Loucy (cell line): ENCODE measurements around the gene DGCR6.
"Not testable (repeated sequence)": the region's sequence is repeated elsewhere in the genome, so short reads cannot be mapped to it uniquely, and the experiment has no call there.

Source experiments
- H2AFZ ChIP-seq: fragments of 200-600 bp; sonication (generic); 2 replicates; pipeline ENCODE4 v1.6.0; 2016; ENCODE audit warnings: antibody characterized with exemption, mild to moderate bottlenecking, low read length, moderate library complexity
- H3F3A ChIP-seq: fragments of 200-600 bp; 2 replicates; pipeline ENCODE4 v1.6.0; 2016; ENCODE audit warnings: antibody characterized with exemption, low read depth, mild to moderate bottlenecking
- H3K27me3 ChIP-seq: fragments of 200-600 bp; sonication (generic); 2 replicates; pipeline ENCODE4 v1.6.1; 2014; ENCODE audit warnings: low read length, mild to moderate bottlenecking; ENCODE audit not compliant: insufficient read depth, poor library complexity, severe bottlenecking
- H3K36me3 ChIP-seq: fragments of 200-600 bp; sonication (generic); 2 replicates; pipeline ENCODE4 v1.6.1; 2016; ENCODE audit warnings: low read length; ENCODE audit not compliant: insufficient read depth
- H3K4me1 ChIP-seq: fragments of 200-600 bp; sonication (generic); 2 replicates; pipeline ENCODE4 v1.5.1; 2014; ENCODE audit warnings: low read length, mild to moderate bottlenecking; ENCODE audit not compliant: insufficient read depth, poor library complexity, severe bottlenecking
- H3K4me2 ChIP-seq: fragments of 200-600 bp; sonication (generic); 2 replicates; pipeline ENCODE4 v1.6.0; 2014; ENCODE audit warnings: antibody characterized with exemption, low read length, low read depth, mild to moderate bottlenecking; ENCODE audit not compliant: poor library complexity, severe bottlenecking
- H3K4me3 ChIP-seq: fragments of 200-600 bp; sonication (generic); 2 replicates; pipeline ENCODE4 v1.5.1; 2014; ENCODE audit warnings: low read length, mild to moderate bottlenecking, mixed read lengths; ENCODE audit not compliant: poor library complexity, severe bottlenecking
- H3K79me2 ChIP-seq: fragments of 200-600 bp; sonication (generic); 2 replicates; pipeline ENCODE4 v1.6.1; 2014; ENCODE audit warnings: low read length; ENCODE audit not compliant: insufficient read depth
- H3K9ac ChIP-seq: fragments of 200-600 bp; sonication (generic); 2 replicates; pipeline ENCODE4 v1.6.0; 2014; ENCODE audit warnings: mild to moderate bottlenecking, low read depth, low read length, moderate library complexity; ENCODE audit not compliant: poor library complexity, severe bottlenecking
- H3K9me2 ChIP-seq: fragments of 200-600 bp; sonication (generic); replicated peaks from 2 replicates; pipeline ENCODE4 v1.6.1; 2016; ENCODE audit warnings: low read depth, low read length, mixed read lengths
- H3K9me3 ChIP-seq: fragments of 200-600 bp; sonication (generic); 2 replicates; pipeline ENCODE4 v1.6.1; 2014; ENCODE audit warnings: mild to moderate bottlenecking, antibody characterized with exemption, low read length, low read depth; ENCODE audit not compliant: insufficient read depth
- H4K20me1 ChIP-seq: fragments of 200-600 bp; sonication (generic); 2 replicates; pipeline ENCODE4 v1.6.0; 2014; ENCODE audit warnings: antibody characterized with exemption, low read length, mild to moderate bottlenecking; ENCODE audit not compliant: insufficient read depth, poor library complexity, severe bottlenecking
- CTCF ChIP-seq: fragments of 200-600 bp; sonication (generic); conservative IDR thresholded peaks from 2 replicates; pipeline ENCODE4 v1.5.1; 2014; ENCODE audit warnings: mild to moderate bottlenecking, antibody characterized with exemption, low read length
- EZH2phosphoT487 ChIP-seq: fragments of 200-600 bp; IDR thresholded peaks from 2 replicates; pipeline ENCODE4 v1.6.1; 2018; ENCODE audit warnings: antibody characterized with exemption, mild to moderate bottlenecking, moderate library complexity, borderline replicate concordance

The DGCR6 gene

GRCh38 chr22:18905540-18906409 is at the start of gene DGCR6:
Gene DGCR6, plus strand, starts transcription at chr22:18906320. Its CDS starts 55 bp downstream, at chr22:18906375.
- H3K9ac ChIP-seq = no peak within 1 kb of the TSS
- no peaks in the 10 kb centered on the region for H3K36me3 ChIP-seq
- H3K4me2 ChIP-seq = no peak within 1 kb of the TSS
- no peaks in the 10 kb centered on the region for H3K79me2 ChIP-seq
- no peaks in the 10 kb centered on the region for H3K4me1 ChIP-seq
- H3K4me3 ChIP-seq = no peak within 1 kb of the TSS
- no peaks in the 10 kb centered on the region for H3F3A ChIP-seq
- H3K9me2 ChIP-seq = no peaks in the 10 kb centered on the region
- H4K20me1 ChIP-seq = no peaks in the 10 kb centered on the region
- no peak for TF ChIP-seq CTCF
- TF ChIP-seq EZH2phosphoT487 = no peak
- no peaks in the 10 kb centered on the region for H3K9me3 ChIP-seq
- H2AFZ ChIP-seq = no peak within 1 kb of the TSS
- no peaks in the 10 kb centered on the region for H3K27me3 ChIP-seq

GRCh38 chr22:18859314-18859713 is 46.8 kb upstream of the DGCR6 start:
- H3F3A ChIP-seq, H3K36me3 ChIP-seq: not testable (repeated sequence)

GRCh38 chr22:18881260-18881659 is 24.9 kb upstream of the DGCR6 start:
- H3K9ac ChIP-seq, H3K79me2 ChIP-seq, H3K27me3 ChIP-seq, H3K9me3 ChIP-seq, H3F3A ChIP-seq, H3K4me1 ChIP-seq, H3K36me3 ChIP-seq, H3K4me3 ChIP-seq, H4K20me1 ChIP-seq, H3K9me2 ChIP-seq, H2AFZ ChIP-seq, H3K4me2 ChIP-seq: not testable (repeated sequence)

More at GRCh38 chr22:18859314-18859713, 46.8 kb upstream of the DGCR6 start:
- not testable (repeated sequence) for H4K20me1 ChIP-seq, H3K9me2 ChIP-seq, H3K4me1 ChIP-seq, H3K9ac ChIP-seq, H2AFZ ChIP-seq, H3K9me3 ChIP-seq, H3K4me2 ChIP-seq, H3K79me2 ChIP-seq, H3K27me3 ChIP-seq, H3K4me3 ChIP-seq

- not testable (repeated sequence) for H3F3A ChIP-seq, H4K20me1 ChIP-seq, H3K4me1 ChIP-seq, H3K79me2 ChIP-seq, H3K9me3 ChIP-seq, H2AFZ ChIP-seq, H3K36me3 ChIP-seq, H3K9me2 ChIP-seq, H3K4me2 ChIP-seq, H3K4me3 ChIP-seq, H3K9ac ChIP-seq, H3K27me3 ChIP-seq
Observed at GRCh38 chr22:18884465-18884864, 21.7 kb upstream of the DGCR6 start.
